Measurements from ENCODE around the gene HOXC9.

GRCh38 chr12:54029529-54030441 lies 29.8 kb downstream of the HOXC9 start:
- TF ChIP-seq CTCF (IDR thresholded peaks at IDR 0.05; ENCODE audit: borderline replicate concordance, extremely low read depth, low read length, poor library complexity, severe bottlenecking) = no peak
- TF ChIP-seq EZH2 (IDR thresholded peaks at IDR 0.05; ENCODE audit: borderline replicate concordance, low read depth, low read length, severe bottlenecking) = no peak
